HEK293 (cell line): Measurements from ENCODE around the gene OAF.

Source experiments
- CTCF ChIA-PET: fragments of 350-600 bp; formaldehyde crosslinking; extraction: SDS; loops from one replicate; lab custom pipeline; 2021; ENCODE audit warnings: antibody characterized with exemption; lab: Yijun Ruan, JAX
- POLR2A ChIA-PET: fragments of 300-600 bp; formaldehyde crosslinking; extraction: SDS; loops from one replicate; lab custom pipeline; 2020; ENCODE audit warnings: antibody characterized with exemption, inconsistent platforms; lab: Yijun Ruan, JAX
- H3K27ac ChIP-seq: fragments of 200-500 bp; sonication (Bioruptor generic); 2 replicates; pipeline ENCODE4 v1.5.1; 2014; ENCODE audit warnings: low read depth, low read length, control low read depth, inconsistent platforms; ENCODE audit errors: extremely low read depth
- H3K36me3 ChIP-seq, 2 experiments: fragments of 200-500 bp in 1 of 2; sonication (Bioruptor generic) in 1 of 2; 1 replicate in 1 of 2; 2 replicates in 1 of 2; pipeline ENCODE4 v1.5.1; 2014 to 2017; ENCODE audit warnings: inconsistent platforms in 2 of 2, low read length in 2 of 2; ENCODE audit not compliant: control insufficient read depth in 2 of 2, insufficient read depth in 1 of 2
- H3K4me1 ChIP-seq: fragments of 200-500 bp; sonication (Bioruptor generic); 2 replicates; pipeline ENCODE4 v1.5.1; 2014; ENCODE audit warnings: mild to moderate bottlenecking, low read length, inconsistent platforms; ENCODE audit not compliant: control insufficient read depth, insufficient read depth
- H3K4me3 ChIP-seq: 2 replicates; pipeline ENCODE4 v1.5.1; 2011; ENCODE audit warnings: low read depth, mild to moderate bottlenecking, control low read depth, low read length, moderate library complexity
- H3K9me3 ChIP-seq: fragments of 200-500 bp; sonication (Bioruptor generic); 2 replicates; pipeline ENCODE4 v1.5.1; 2014; ENCODE audit warnings: low read depth, low read length, inconsistent platforms; ENCODE audit not compliant: control insufficient read depth, insufficient read depth
- ELK4 ChIP-seq: IDR thresholded peaks from 2 replicates; pipeline ENCODE4 v1.6.1; 2011; ENCODE audit warnings: mild to moderate bottlenecking, low read depth, low read length, borderline replicate concordance
- KLF1 ChIP-seq: fragments of 450-650 bp; formaldehyde crosslinking; IDR thresholded peaks from 2 replicates; pipeline ENCODE4 v1.5.1; 2016; ENCODE audit warnings: missing biosample characterization, missing genetic modification characterization
- MEIS1 ChIP-seq: sonication (generic); formaldehyde crosslinking; IDR thresholded peaks from 2 replicates; pipeline ENCODE4 v1.8.1; 2022; ENCODE audit warnings: missing genetic modification reagents, mild to moderate bottlenecking, borderline replicate concordance
- PBX3 ChIP-seq: sonication (generic); formaldehyde crosslinking; IDR thresholded peaks from 2 replicates; pipeline ENCODE4 v1.8.1; 2022; ENCODE audit warnings: mild to moderate bottlenecking, moderate library complexity, missing genetic modification reagents
- RBAK ChIP-seq: fragments of 450-650 bp; formaldehyde crosslinking; IDR thresholded peaks from 2 replicates; pipeline ENCODE4 v1.5.1; 2016; ENCODE audit warnings: missing biosample characterization, missing genetic modification characterization
- TCF7L2 ChIP-seq: IDR thresholded peaks from 2 replicates; pipeline ENCODE4 v1.6.1; 2011; ENCODE audit warnings: low read depth, mild to moderate bottlenecking, inconsistent platforms, low read length, moderate library complexity, borderline replicate concordance
- WT1 ChIP-seq: fragments of 450-650 bp; formaldehyde crosslinking; IDR thresholded peaks from 2 replicates; pipeline ENCODE4 v1.5.1; 2016; ENCODE audit warnings: missing biosample characterization, missing genetic modification characterization
- YY2 ChIP-seq: fragments of 450-650 bp; formaldehyde crosslinking; IDR thresholded peaks from 2 replicates; pipeline ENCODE4 v1.5.1; 2016; ENCODE audit warnings: missing biosample characterization, missing genetic modification characterization
- ZBTB17 ChIP-seq: fragments of 450-650 bp; formaldehyde crosslinking; IDR thresholded peaks from 2 replicates; pipeline ENCODE4 v1.5.1; 2016; ENCODE audit warnings: missing biosample characterization, missing genetic modification characterization
- ZBTB26 ChIP-seq: fragments of 450-650 bp; formaldehyde crosslinking; optimal IDR thresholded peaks from 2 replicates; pipeline ENCODE3; 2016; ENCODE audit warnings: missing biosample characterization, mild to moderate bottlenecking, missing genetic modification characterization
- ZBTB7A ChIP-seq: fragments of 450-650 bp; formaldehyde crosslinking; IDR thresholded peaks from 2 replicates; pipeline ENCODE4 v1.5.1; 2016; ENCODE audit warnings: low read depth, missing biosample characterization, missing genetic modification characterization
- ZNF112 ChIP-seq: fragments of 450-650 bp; formaldehyde crosslinking; IDR thresholded peaks from 2 replicates; pipeline ENCODE4 v1.5.0; 2017; ENCODE audit warnings: missing biosample characterization, missing genetic modification characterization
- ZNF2 ChIP-seq: fragments of 450-650 bp; formaldehyde crosslinking; IDR thresholded peaks from 2 replicates; pipeline ENCODE4 v1.5.1; 2016; ENCODE audit warnings: missing biosample characterization, missing genetic modification characterization
- ZNF292 ChIP-seq: fragments of 450-650 bp; formaldehyde crosslinking; IDR thresholded peaks from 2 replicates; pipeline ENCODE4 v1.5.1; 2016; ENCODE audit warnings: low read depth, missing biosample characterization, missing genetic modification characterization, borderline replicate concordance
- ZNF302 ChIP-seq: fragments of 450-650 bp; formaldehyde crosslinking; IDR thresholded peaks from 2 replicates; pipeline ENCODE4 v1.5.1; 2016; ENCODE audit warnings: missing biosample characterization, missing genetic modification characterization, low read depth
- ZNF341 ChIP-seq: fragments of 450-650 bp; formaldehyde crosslinking; IDR thresholded peaks from 2 replicates; pipeline ENCODE4; 2016; ENCODE audit warnings: low read depth, missing biosample characterization, missing genetic modification characterization
- ZNF423 ChIP-seq: fragments of 450-650 bp; formaldehyde crosslinking; IDR thresholded peaks from 2 replicates; pipeline ENCODE4 v1.5.1; 2016; ENCODE audit warnings: missing biosample characterization, missing genetic modification characterization
- ZNF513 ChIP-seq: fragments of 450-650 bp; IDR thresholded peaks from 2 replicates; pipeline ENCODE4 v1.5.1; 2018; ENCODE audit warnings: missing biosample characterization, missing genetic modification characterization
- ZNF529 ChIP-seq: fragments of 450-650 bp; formaldehyde crosslinking; IDR thresholded peaks from 2 replicates; pipeline ENCODE4 v1.5.1; 2017; ENCODE audit warnings: missing genetic modification characterization, missing biosample characterization; ENCODE audit not compliant: insufficient replicate concordance
- ZNF580 ChIP-seq: fragments of 450-650 bp; formaldehyde crosslinking; IDR thresholded peaks from 2 replicates; pipeline ENCODE4 v1.5.1; 2016; ENCODE audit warnings: missing biosample characterization, missing genetic modification characterization
- ZNF624 ChIP-seq: fragments of 450-650 bp; formaldehyde crosslinking; IDR thresholded peaks from 2 replicates; pipeline ENCODE4 v1.5.1; 2017; ENCODE audit warnings: missing biosample characterization, missing genetic modification characterization
- ZNF639 ChIP-seq: fragments of 450-650 bp; formaldehyde crosslinking; IDR thresholded peaks from 2 replicates; pipeline ENCODE4 v1.5.1; 2016; ENCODE audit warnings: missing biosample characterization, missing genetic modification characterization
- ZNF654 ChIP-seq: fragments of 450-650 bp; formaldehyde crosslinking; IDR thresholded peaks from 2 replicates; pipeline ENCODE4 v1.5.1; 2016; ENCODE audit warnings: low read depth, missing biosample characterization, missing genetic modification characterization
- ZNF658 ChIP-seq: fragments of 450-650 bp; formaldehyde crosslinking; IDR thresholded peaks from 2 replicates; pipeline ENCODE4; 2016; ENCODE audit warnings: missing biosample characterization, missing genetic modification characterization
- ZNF837 ChIP-seq: fragments of 450-650 bp; formaldehyde crosslinking; IDR thresholded peaks from 2 replicates; pipeline ENCODE4 v1.5.1; 2016; ENCODE audit warnings: missing biosample characterization, missing genetic modification characterization

Gene OAF

GRCh38 chr11:120236169-120237107 lies 25.6 kb downstream of the OAF start:
- no peak for TF ChIP-seq TCF7L2
- no peak for TF ChIP-seq ZNF654 (tag by site-specific recombination)
- no peak for TF ChIP-seq ZNF423 (tag by site-specific recombination)
- TF ChIP-seq ELK4, result no peak
- no peak for TF ChIP-seq ZNF292 (tag by site-specific recombination)
- TF ChIP-seq ZBTB17 (tag by site-specific recombination), result no peak
- TF ChIP-seq ZNF112 (tag by site-specific recombination), result no peak
- TF ChIP-seq ZNF658 (tag by site-specific recombination), result no peak
- TF ChIP-seq KLF1 (tag by site-specific recombination), result no peak
- no peak for TF ChIP-seq PBX3 (CRISPR knock-in tag)
- TF ChIP-seq YY2, result no peak
- no peak for TF ChIP-seq MEIS1 (CRISPR knock-in tag)
- TF ChIP-seq ZNF302 (tag by site-specific recombination), result no peak
- no peak for TF ChIP-seq ZNF639 (tag by site-specific recombination)
- TF ChIP-seq ZNF341 (tag by site-specific recombination), result no peak
- ChIA-PET POLR2A (no interaction called here), CTCF (interaction anchor here (0.6 to 10.4 kb wide), 16 partner anchors 9 to 447 kb away, joined by 3 to 349 read pairs (median 5); partner anchors contain the start of gene TLCD5)
- no peak overlapping the region for H3K4me3 ChIP-seq
- no peak overlapping the region for H3K27ac ChIP-seq
- H3K9me3 ChIP-seq, result no peaks in the 10 kb centered on the region
- H3K4me1 ChIP-seq, result no peaks in the 10 kb centered on the region
- no peaks in the 10 kb centered on the region for H3K36me3 ChIP-seq

- TF ChIP-seq RBAK (tag by site-specific recombination) (no peak), ZBTB26 (tag by site-specific recombination) (no peak), KLF1 (tag by site-specific recombination) (no peak), ZBTB7A (no peak), ZNF529 (tag by site-specific recombination) (no peak), ZNF624 (tag by site-specific recombination) (no peak), ZNF580 (tag by site-specific recombination) (no peak), ZNF837 (tag by site-specific recombination) (no peak), WT1 (tag by site-specific recombination) (no peak), ZNF2 (tag by site-specific recombination) (no peak), ZNF513 (no peak)
- ChIA-PET CTCF (interaction anchor here (0.7 to 2.2 kb wide), 6 partner anchors 31 to 557 kb away, joined by 3 to 25 read pairs (median 4); no protein-coding TSS in a partner anchor), POLR2A (no interaction called here)
- Histone ChIP-seq H3K27ac (no peak overlapping the region), H3K4me1 (no peaks in the 10 kb centered on the region), H3K9me3 (no peaks in the 10 kb centered on the region), H3K4me3 (no peak overlapping the region), H3K36me3 (no peaks in the 10 kb centered on the region)
These were observed 28.3 kb downstream of the OAF start for GRCh38 chr11:120238968-120239620.
